Measurements from ENCODE around the gene DNAH1. TPM values are rescaled to one million over a fixed set of nuclear protein-coding genes. Genes with fewer than 3 reads are reported as not detected.

The DNAH1 gene
- total RNA-seq, 2 experiments from 2014 or later = 25.2 to 25.7 TPM

GRCh38 chr3:52381623-52382022, 65.5 kb downstream of the DNAH1 start:
- no peaks in the 10 kb centered on the region for H3K36me3 Mint-ChIP-seq (ENCODE audit: low read depth)
- ChIA-PET POLR2A (no interaction called here), CTCF (interaction anchor here (1.5 to 1.7 kb wide), 2 partner anchors 10 to 17 kb away, joined by 5 read pairs; no protein-coding TSS in a partner anchor)
- DNase-seq = no peak
- H3K27me3 Mint-ChIP-seq = no peaks in the 10 kb centered on the region
- no peak overlapping the region for H3K4me3 Mint-ChIP-seq
- H3K4me1 Mint-ChIP-seq = no peaks in the 10 kb centered on the region
- no peak overlapping the region for H3K27ac Mint-ChIP-seq
- no peaks in the 10 kb centered on the region for H3K9me3 Mint-ChIP-seq

GRCh38 chr3:52383446-52383845, 67.3 kb downstream of the DNAH1 start:
- ChIA-PET CTCF (interaction anchor here (1.4 to 1.9 kb wide), 4 partner anchors 8 to 23 kb away, joined by 3 to 5 read pairs (median 4); no protein-coding TSS in a partner anchor), POLR2A (no interaction called here)
- Mint-ChIP-seq H3K36me3 (ENCODE audit: low read depth) (no peaks in the 10 kb centered on the region), H3K27ac (no peak overlapping the region), H3K27me3 (no peaks in the 10 kb centered on the region), H3K4me3 (no peak overlapping the region), H3K4me1 (no peaks in the 10 kb centered on the region), H3K9me3 (no peaks in the 10 kb centered on the region)
- no peak for DNase-seq

GRCh38 chr3:52384019-52384761, 68.1 kb downstream of the DNAH1 start:
- CTCF ChIA-PET = interaction anchor here (0.7 to 1.9 kb wide), 11 partner anchors 11 to 164 kb away, joined by 3 to 5 read pairs (median 3); no protein-coding TSS in a partner anchor
- POLR2A ChIA-PET = no interaction called here
- H3K4me3 Mint-ChIP-seq = no peak overlapping the region

GRCh38 chr3:52385157-52385556, 69.0 kb downstream of the DNAH1 start:
- Mint-ChIP-seq H3K4me3 (no peak overlapping the region), H3K36me3 (ENCODE audit: low read depth) (no peaks in the 10 kb centered on the region), H3K27ac (no peak overlapping the region), H3K27me3 (no peaks in the 10 kb centered on the region), H3K4me1 (no peaks in the 10 kb centered on the region), H3K9me3 (no peaks in the 10 kb centered on the region)
- POLR2A ChIA-PET = no interaction called here
- DNase-seq = peak; percentile 43
- CTCF ChIA-PET = interaction anchor here (0.8 to 1.9 kb wide), 12 partner anchors 10 to 240 kb away, joined by 3 to 5 read pairs (median 4); no protein-coding TSS in a partner anchor

More at GRCh38 chr3:52384019-52384761, 68.1 kb downstream of the DNAH1 start:
- Mint-ChIP-seq H3K27ac (no peak overlapping the region), H3K9me3 (no peaks in the 10 kb centered on the region), H3K4me1 (no peaks in the 10 kb centered on the region), H3K36me3 (ENCODE audit: low read depth) (no peaks in the 10 kb centered on the region), H3K27me3 (no peaks in the 10 kb centered on the region)
- DNase-seq = no peak

- POLR2A ChIA-PET = no interaction called here
Observed at GRCh38 chr3:52387481-52387880, 71.4 kb downstream of the DNAH1 start.

GRCh38 chr3:52388348-52388821, 72.3 kb downstream of the DNAH1 start:
- Mint-ChIP-seq H3K36me3 (ENCODE audit: low read depth) (peaks cover 11% of the 10 kb centered on the region), H3K27me3 (no peaks in the 10 kb centered on the region), H3K9me3 (no peaks in the 10 kb centered on the region), H3K4me1 (no peaks in the 10 kb centered on the region), H3K4me3 (no peak overlapping the region), H3K27ac (no peak overlapping the region)
- POLR2A ChIA-PET = no interaction called here
- CTCF ChIA-PET = interaction anchor here (0.8 to 1.5 kb wide), 5 partner anchors 8 to 168 kb away, joined by 3 to 4 read pairs (median 4); no protein-coding TSS in a partner anchor
- no peak for DNase-seq

More at GRCh38 chr3:52387481-52387880, 71.4 kb downstream of the DNAH1 start:
- CTCF ChIA-PET = interaction anchor here (0.9 to 1.5 kb wide), 3 partner anchors 11 to 167 kb away, joined by 3 to 4 read pairs (median 3); no protein-coding TSS in a partner anchor
- Mint-ChIP-seq H3K4me1 (no peaks in the 10 kb centered on the region), H3K27me3 (no peaks in the 10 kb centered on the region), H3K27ac (no peak overlapping the region), H3K4me3 (no peak overlapping the region), H3K36me3 (ENCODE audit: low read depth) (peaks cover 4% of the 10 kb centered on the region), H3K9me3 (no peaks in the 10 kb centered on the region)
- no peak for DNase-seq

- H3K27me3 Mint-ChIP-seq = no peaks in the 10 kb centered on the region
- DNase-seq = no peak
- H3K4me1 Mint-ChIP-seq = no peaks in the 10 kb centered on the region
- no peak overlapping the region for H3K27ac Mint-ChIP-seq
- no peaks in the 10 kb centered on the region for H3K9me3 Mint-ChIP-seq
- peaks cover 11% of the 10 kb centered on the region for H3K36me3 Mint-ChIP-seq (ENCODE audit: low read depth)
- H3K4me3 Mint-ChIP-seq = no peak overlapping the region
- POLR2A ChIA-PET = no interaction called here
- CTCF ChIA-PET = interaction anchor here (0.8 to 1.5 kb wide), 4 partner anchors 9 to 169 kb away, joined by 3 to 4 read pairs (median 4); no protein-coding TSS in a partner anchor
Observed at GRCh38 chr3:52388933-52389332, 72.8 kb downstream of the DNAH1 start.

- H3K27me3 Mint-ChIP-seq = no peaks in the 10 kb centered on the region
- no peaks in the 10 kb centered on the region for H3K9me3 Mint-ChIP-seq
- ChIA-PET POLR2A (no interaction called here), CTCF (interaction anchor here (1.5 kb wide), 1 partner anchor 8 kb away, joined by 4 read pairs; no protein-coding TSS in a partner anchor)
- no peak for DNase-seq
- no peaks in the 10 kb centered on the region for H3K4me1 Mint-ChIP-seq
- H3K4me3 Mint-ChIP-seq = no peak overlapping the region
- H3K36me3 Mint-ChIP-seq (ENCODE audit: low read depth) = peaks cover 13% of the 10 kb centered on the region
- no peak overlapping the region for H3K27ac Mint-ChIP-seq
Observed at GRCh38 chr3:52391096-52391495, 75.0 kb downstream of the DNAH1 start.

- H3K9me3 Mint-ChIP-seq = no peaks in the 10 kb centered on the region
- no peaks in the 10 kb centered on the region for H3K4me1 Mint-ChIP-seq
- CTCF ChIA-PET = interaction anchor here (1.5 kb wide), 1 partner anchor 10 kb away, joined by 4 read pairs; no protein-coding TSS in a partner anchor
- POLR2A ChIA-PET = no interaction called here
- no peak overlapping the region for H3K4me3 Mint-ChIP-seq
- no peak overlapping the region for H3K27ac Mint-ChIP-seq
- no peak for DNase-seq
- H3K27me3 Mint-ChIP-seq = no peaks in the 10 kb centered on the region
- H3K36me3 Mint-ChIP-seq (ENCODE audit: low read depth) = peaks cover 13% of the 10 kb centered on the region
Observed at GRCh38 chr3:52392216-52392930, 76.3 kb downstream of the DNAH1 start.

- H3K27ac Mint-ChIP-seq = no peak overlapping the region
- peaks cover 13% of the 10 kb centered on the region for H3K36me3 Mint-ChIP-seq (ENCODE audit: low read depth)
- ChIA-PET CTCF (no interaction called here), POLR2A (no interaction called here)
- H3K27me3 Mint-ChIP-seq = no peaks in the 10 kb centered on the region
- no peak for DNase-seq
- no peaks in the 10 kb centered on the region for H3K9me3 Mint-ChIP-seq
- H3K4me3 Mint-ChIP-seq = no peak overlapping the region
- H3K4me1 Mint-ChIP-seq = no peaks in the 10 kb centered on the region
Observed at GRCh38 chr3:52393131-52393807, 77.2 kb downstream of the DNAH1 start.

- no peak for DNase-seq
- POLR2A ChIA-PET = no interaction called here
- CTCF ChIA-PET = no interaction called here
- peaks cover 13% of the 10 kb centered on the region for H3K36me3 Mint-ChIP-seq (ENCODE audit: low read depth)
- no peak overlapping the region for H3K27ac Mint-ChIP-seq
- no peak overlapping the region for H3K4me3 Mint-ChIP-seq
- no peaks in the 10 kb centered on the region for H3K9me3 Mint-ChIP-seq
- H3K4me1 Mint-ChIP-seq = no peaks in the 10 kb centered on the region
- H3K27me3 Mint-ChIP-seq = no peaks in the 10 kb centered on the region
Observed at GRCh38 chr3:52393959-52394670, 78.0 kb downstream of the DNAH1 start.
